Stimulated activated CD8-positive, alpha-beta memory T cell treated with anti-CD3 and anti-CD28 coated beads, Interleukin-7, amount 100 ng/mL, for 4 hours (primary cell): ENCODE results near the gene MRPL58.
"Not testable (repeated sequence)": the region's sequence is repeated elsewhere in the genome, so short reads cannot be mapped to it uniquely, and the experiment has no call there.

Experiments
- DNase-seq, 2 donors: peaks; one replicate each; pipeline ENCODE4 v3.0.0-alpha.2; 2020; ENCODE audit warnings: low read depth in 2 of 2

Gene MRPL58

GRCh38 chr17:74987418-74987908 is 25.0 kb upstream of the MRPL58 start, which contains the start of gene CDR2L:
TSS of gene CDR2L (plus strand) at chr17:74987632. CDS start at chr17:74988044, 412 bp downstream.
- DNase-seq = peak; percentile 78 to 86

GRCh38 chr17:74987909-74988711 is 24.4 kb upstream of the MRPL58 start:
- DNase-seq = no peak

GRCh38 chr17:74990581-74991105 is 21.8 kb upstream of the MRPL58 start:
- DNase-seq = no peak

GRCh38 chr17:74992223-74992622 is 20.2 kb upstream of the MRPL58 start:
- DNase-seq = no peak

- DNase-seq = no peak
Observed at GRCh38 chr17:74994440-74994839, 18.0 kb upstream of the MRPL58 start.

- DNase-seq = no peak
Observed at GRCh38 chr17:74995847-74996246, 16.6 kb upstream of the MRPL58 start.

GRCh38 chr17:74998783-74999182 is 13.7 kb upstream of the MRPL58 start:
- no peak for DNase-seq

- DNase-seq = no peak
Observed at GRCh38 chr17:74999523-74999922, 12.9 kb upstream of the MRPL58 start.

GRCh38 chr17:75001915-75002843 is 10.3 kb upstream of the MRPL58 start:
- no peak for DNase-seq

GRCh38 chr17:75003070-75003956 is 9.2 kb upstream of the MRPL58 start:
- no peak for DNase-seq

- DNase-seq = no peak
Observed at GRCh38 chr17:75003957-75004355, 8.5 kb upstream of the MRPL58 start.

GRCh38 chr17:75004371-75004770 is 8.1 kb upstream of the MRPL58 start:
- DNase-seq = no peak

GRCh38 chr17:75005291-75005690 is 7.2 kb upstream of the MRPL58 start:
- no peak for DNase-seq

- not testable (repeated sequence) for DNase-seq
Observed at GRCh38 chr17:75006084-75006483, 6.4 kb upstream of the MRPL58 start.

- no peak for DNase-seq
Observed at GRCh38 chr17:75006653-75007052, 5.8 kb upstream of the MRPL58 start.

- DNase-seq = no peak
Observed at GRCh38 chr17:75008373-75008772, 4.1 kb upstream of the MRPL58 start.

GRCh38 chr17:75009139-75009724 is 3.2 kb upstream of the MRPL58 start:
- DNase-seq = no peak

GRCh38 chr17:75010683-75011400 is 1.6 kb upstream of the MRPL58 start:
- DNase-seq = no peak

GRCh38 chr17:75011401-75012095 is 922 bp upstream of the MRPL58 start:
- DNase-seq = no peak

- no peak for DNase-seq
Observed at GRCh38 chr17:75012096-75012345, 449 bp upstream of the MRPL58 start.
